Measurements from ENCODE around the gene FEM1B. TPM values are rescaled to one million over a fixed set of nuclear protein-coding genes. Genes with fewer than 3 reads are reported as not detected.

Gene FEM1B
- total RNA-seq, 1 donor, result 61.7 TPM

GRCh38 chr15:68315495-68316031 lies 38.0 kb downstream of the FEM1B start:
- no peak for DNase-seq (ENCODE audit: low read depth)
- TF ChIP-seq CTCF (IDR thresholded peaks at IDR 0.05; ENCODE audit: insufficient read depth, low read depth, low read length), result no peak
- no peak overlapping the region for H3K4me3 ChIP-seq (ENCODE audit: low read depth, low read length)

GRCh38 chr15:68316061-68316804 lies 38.7 kb downstream of the FEM1B start:
- no peak for DNase-seq (ENCODE audit: low read depth)

GRCh38 chr15:68317281-68318007 lies 39.9 kb downstream of the FEM1B start:
- no peak for DNase-seq (ENCODE audit: low read depth)
- TF ChIP-seq CTCF (IDR thresholded peaks at IDR 0.05; ENCODE audit: insufficient read depth, low read depth, low read length), result no peak
- H3K4me3 ChIP-seq (ENCODE audit: low read depth, low read length), result no peak overlapping the region

More at GRCh38 chr15:68316061-68316804, 38.7 kb downstream of the FEM1B start:
- peak; percentile 39 for TF ChIP-seq CTCF (IDR thresholded peaks at IDR 0.05; ENCODE audit: insufficient read depth, low read depth, low read length)
- no peak overlapping the region for H3K4me3 ChIP-seq (ENCODE audit: low read depth, low read length)

GRCh38 chr15:68318008-68318835 lies 40.7 kb downstream of the FEM1B start:
- TF ChIP-seq CTCF (IDR thresholded peaks at IDR 0.05; ENCODE audit: insufficient read depth, low read depth, low read length), result no peak
- H3K4me3 ChIP-seq (ENCODE audit: low read depth, low read length), result no peak overlapping the region
- no peak for DNase-seq (ENCODE audit: low read depth)

- TF ChIP-seq CTCF (IDR thresholded peaks at IDR 0.05; ENCODE audit: insufficient read depth, low read depth, low read length), result no peak
These were observed 41.7 kb downstream of the FEM1B start for GRCh38 chr15:68318931-68319909.

More at GRCh38 chr15:68318931-68319909, 41.7 kb downstream of the FEM1B start:
- H3K4me3 ChIP-seq (ENCODE audit: low read depth, low read length), result no peak overlapping the region
- DNase-seq (ENCODE audit: low read depth), result no peak
